HEK293T (cell line): ENCODE measurements around the gene CFAP43.

Experiments used
- CTCF ChIA-PET: fragments of 350-600 bp; formaldehyde crosslinking; extraction: SDS; loops from one replicate; lab custom pipeline; 2021; ENCODE audit warnings: antibody characterized with exemption, inconsistent platforms; lab: Yijun Ruan, JAX
- POLR2A ChIA-PET: fragments of 350-600 bp; formaldehyde crosslinking; extraction: SDS; loops from one replicate; lab custom pipeline; 2020; ENCODE audit warnings: antibody characterized with exemption, inconsistent platforms; lab: Yijun Ruan, JAX
- DNase-seq: peaks from one replicate; pipeline ENCODE4 v3.0.0; 2012; ENCODE audit warnings: mixed read lengths; ENCODE audit errors: extremely low spot score
- ARNT ChIP-seq: fragments of 450-650 bp; IDR thresholded peaks from 2 replicates; pipeline ENCODE4 v1.6.1; 2017; ENCODE audit warnings: mild to moderate bottlenecking
- BHLHE40 ChIP-seq: fragments of 450-650 bp; IDR thresholded peaks from 2 replicates; pipeline ENCODE4 v1.6.1; 2016; ENCODE audit warnings: mild to moderate bottlenecking, moderate library complexity, borderline replicate concordance
- CTBP1 ChIP-seq: fragments of 450-650 bp; IDR thresholded peaks from 2 replicates; pipeline ENCODE4 v1.6.1; 2016; ENCODE audit warnings: borderline replicate concordance
- ELF4 ChIP-seq: fragments of 450-650 bp; IDR thresholded peaks from 2 replicates; pipeline ENCODE4 v1.6.1; 2017; ENCODE audit warnings: antibody characterized with exemption
- FOXA1 ChIP-seq: fragments of 450-650 bp; IDR thresholded peaks from 2 replicates; pipeline ENCODE4 v1.6.1; 2016; ENCODE audit warnings: mild to moderate bottlenecking
- FOXK2 ChIP-seq: fragments of 450-650 bp; IDR thresholded peaks from 2 replicates; pipeline ENCODE4 v1.6.1; 2016; ENCODE audit warnings: mild to moderate bottlenecking
- FOXM1 ChIP-seq: fragments of 450-650 bp; IDR thresholded peaks from 2 replicates; pipeline ENCODE4 v1.6.1; 2017; ENCODE audit warnings: mild to moderate bottlenecking, borderline replicate concordance
- HDGF ChIP-seq: fragments of 450-650 bp; IDR thresholded peaks from 2 replicates; pipeline ENCODE4 v1.6.1; 2017; ENCODE audit warnings: antibody characterized with exemption, borderline replicate concordance
- L3MBTL2 ChIP-seq: fragments of 450-650 bp; conservative IDR thresholded peaks from 2 replicates; pipeline ENCODE4 v1.6.1; 2016; ENCODE audit warnings: mild to moderate bottlenecking
- LEF1 ChIP-seq: fragments of 450-650 bp; IDR thresholded peaks from 2 replicates; pipeline ENCODE4 v1.6.1; 2017; ENCODE audit warnings: mild to moderate bottlenecking, borderline replicate concordance
- NFRKB ChIP-seq: fragments of 450-650 bp; IDR thresholded peaks from 2 replicates; pipeline ENCODE4 v1.6.1; 2016; ENCODE audit warnings: mild to moderate bottlenecking, moderate library complexity
- SP1 ChIP-seq: fragments of 450-650 bp; IDR thresholded peaks from 2 replicates; pipeline ENCODE4 v1.6.1; 2017
- SUZ12 ChIP-seq: fragments of 450-650 bp; IDR thresholded peaks from 2 replicates; pipeline ENCODE4 v1.6.1; 2016; ENCODE audit warnings: mild to moderate bottlenecking
- TARDBP ChIP-seq: fragments of 450-650 bp; IDR thresholded peaks from 2 replicates; pipeline ENCODE4 v1.6.1; 2016
- TF ChIP-seq, protein P1 (sequence below): fragments of 450-650 bp; IDR thresholded peaks from 2 replicates; pipeline ENCODE4 v1.6.1; 2016

CFAP43 gene

DNA sequence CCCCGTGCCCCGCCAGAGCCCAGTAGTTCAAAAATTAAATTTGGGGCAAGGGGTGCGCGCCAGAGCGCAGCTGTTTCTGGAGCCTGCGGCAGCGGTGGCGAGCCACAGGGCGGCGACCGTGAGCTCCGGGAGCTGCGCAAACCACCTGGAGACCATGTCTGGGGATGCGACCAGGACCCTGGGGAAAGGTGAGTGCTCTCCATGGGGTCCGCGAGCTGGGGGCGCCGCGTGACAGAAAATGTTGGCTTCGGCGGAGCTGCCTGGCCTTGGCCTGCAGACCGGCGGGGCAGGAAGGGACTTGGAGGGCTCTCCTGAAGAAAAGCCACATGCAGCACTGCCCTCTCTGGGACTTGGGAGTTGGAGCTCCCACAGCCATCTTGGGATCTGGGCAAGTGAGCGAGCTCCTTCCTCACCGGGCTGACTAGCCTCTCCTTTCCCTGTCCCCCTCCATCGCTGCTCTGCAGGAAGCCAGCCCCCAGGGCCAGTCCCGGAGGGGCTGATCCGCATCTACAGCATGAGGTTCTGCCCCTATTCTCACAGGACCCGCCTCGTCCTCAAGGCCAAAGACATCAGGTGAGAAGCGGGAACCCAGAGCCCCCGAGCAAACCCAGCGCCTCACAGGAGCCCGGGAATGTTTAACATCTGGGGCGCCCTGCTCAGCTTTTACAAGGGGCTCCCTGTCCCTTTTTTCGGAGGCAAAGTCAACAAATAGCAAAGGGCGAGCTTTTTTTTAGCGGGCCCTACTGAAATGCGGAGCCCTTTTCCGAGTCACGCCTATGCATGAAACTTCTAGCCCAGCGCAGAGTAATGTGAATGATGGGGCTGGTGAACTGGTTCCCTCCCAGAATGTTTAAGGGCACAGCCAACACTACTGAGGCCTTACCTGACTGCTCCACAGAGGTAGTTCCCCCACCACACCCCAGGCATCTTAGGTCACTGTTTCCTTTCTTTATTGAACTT lies 42.9 kb upstream of the CFAP43 start:
- CTCF ChIA-PET, result interaction anchor here (0.7 to 3.4 kb wide), 20 partner anchors 8 to 354 kb away, joined by 3 to 25 read pairs (median 6); partner anchors contain the start of genes CFAP58, GSTO1 and ITPRIP
- TF ChIP-seq L3MBTL2 (peak; percentile 29; the same call in 1 of the 2 replicates), FOXA1 (no peak), CTBP1 (peak; percentile 65; the same call in 1 of the 2 replicates), BHLHE40 (peak; percentile 49; the same call in 1 of the 2 replicates), FOXM1 (no peak)
- POLR2A ChIA-PET, result interaction anchor here (0.8 to 2.5 kb wide), 6 partner anchors 20 to 78 kb away, joined by 3 to 13 read pairs (median 4); partner anchors contain the start of genes CFAP58, GSTO1 and ITPRIP
- DNase-seq, result peak; percentile 83

DNA sequence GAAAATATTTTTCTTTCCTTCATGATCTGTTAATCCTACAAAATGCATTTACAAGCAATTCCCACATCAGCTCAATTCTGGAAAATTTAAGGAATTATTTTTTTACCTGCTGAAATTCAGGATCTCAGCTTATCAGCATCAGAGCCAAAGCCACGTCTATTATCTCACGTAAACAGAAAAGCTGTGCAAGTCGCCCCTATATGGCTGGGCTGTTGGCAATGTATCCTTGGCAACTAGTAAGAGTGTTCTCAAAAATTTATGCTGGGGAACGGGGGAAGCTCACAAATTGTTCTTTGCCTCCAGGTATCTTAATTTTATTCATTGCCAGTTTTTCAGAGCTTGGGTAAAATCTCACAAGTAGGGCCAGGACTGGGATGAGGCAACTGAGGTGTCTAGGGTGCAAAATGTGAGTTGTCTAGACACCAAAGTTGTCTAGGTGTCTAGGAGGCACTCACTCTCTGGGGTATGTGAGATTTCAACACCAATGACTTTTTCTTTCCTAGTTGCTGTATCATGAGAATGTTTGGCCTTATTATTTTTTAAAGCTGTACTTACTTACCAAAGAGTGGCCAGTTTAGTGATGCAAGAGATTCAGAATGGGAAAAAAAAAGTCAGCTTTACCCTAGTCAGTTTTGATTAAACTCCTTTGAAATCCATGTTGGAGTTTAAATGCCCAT lies 41.9 kb upstream of the CFAP43 start:
- no peak for DNase-seq
- TF ChIP-seq FOXA1 (no peak), SUZ12 (no peak), BHLHE40 (no peak), SP1 (no peak)
- TF ChIP-seq, protein P1, sequence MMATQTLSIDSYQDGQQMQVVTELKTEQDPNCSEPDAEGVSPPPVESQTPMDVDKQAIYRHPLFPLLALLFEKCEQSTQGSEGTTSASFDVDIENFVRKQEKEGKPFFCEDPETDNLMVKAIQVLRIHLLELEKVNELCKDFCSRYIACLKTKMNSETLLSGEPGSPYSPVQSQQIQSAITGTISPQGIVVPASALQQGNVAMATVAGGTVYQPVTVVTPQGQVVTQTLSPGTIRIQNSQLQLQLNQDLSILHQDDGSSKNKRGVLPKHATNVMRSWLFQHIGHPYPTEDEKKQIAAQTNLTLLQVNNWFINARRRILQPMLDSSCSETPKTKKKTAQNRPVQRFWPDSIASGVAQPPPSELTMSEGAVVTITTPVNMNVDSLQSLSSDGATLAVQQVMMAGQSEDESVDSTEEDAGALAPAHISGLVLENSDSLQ, result no peak
- ChIA-PET CTCF (interaction anchor here (0.7 to 3.4 kb wide), 20 partner anchors 9 to 353 kb away, joined by 3 to 25 read pairs (median 6); partner anchors contain the start of genes CFAP58, GSTO1 and ITPRIP), POLR2A (interaction anchor here (0.8 to 2.5 kb wide), 6 partner anchors 19 to 79 kb away, joined by 3 to 13 read pairs (median 4); partner anchors contain the start of genes CFAP58, GSTO1 and ITPRIP)

GRCh38 chr10:104273286-104273685 lies 41.1 kb upstream of the CFAP43 start:
- POLR2A ChIA-PET, result interaction anchor here (1.2 to 2.5 kb wide), 2 partner anchors 18 to 65 kb away, joined by 4 to 13 read pairs; partner anchors contain the start of genes GSTO1 and ITPRIP
- CTCF ChIA-PET, result interaction anchor here (1.1 to 3.4 kb wide), 3 partner anchors 19 to 226 kb away, joined by 3 to 25 read pairs (median 11); no protein-coding TSS in a partner anchor
- no peak for TF ChIP-seq TARDBP
- TF ChIP-seq FOXK2, result no peak
- no peak for DNase-seq

DNA sequence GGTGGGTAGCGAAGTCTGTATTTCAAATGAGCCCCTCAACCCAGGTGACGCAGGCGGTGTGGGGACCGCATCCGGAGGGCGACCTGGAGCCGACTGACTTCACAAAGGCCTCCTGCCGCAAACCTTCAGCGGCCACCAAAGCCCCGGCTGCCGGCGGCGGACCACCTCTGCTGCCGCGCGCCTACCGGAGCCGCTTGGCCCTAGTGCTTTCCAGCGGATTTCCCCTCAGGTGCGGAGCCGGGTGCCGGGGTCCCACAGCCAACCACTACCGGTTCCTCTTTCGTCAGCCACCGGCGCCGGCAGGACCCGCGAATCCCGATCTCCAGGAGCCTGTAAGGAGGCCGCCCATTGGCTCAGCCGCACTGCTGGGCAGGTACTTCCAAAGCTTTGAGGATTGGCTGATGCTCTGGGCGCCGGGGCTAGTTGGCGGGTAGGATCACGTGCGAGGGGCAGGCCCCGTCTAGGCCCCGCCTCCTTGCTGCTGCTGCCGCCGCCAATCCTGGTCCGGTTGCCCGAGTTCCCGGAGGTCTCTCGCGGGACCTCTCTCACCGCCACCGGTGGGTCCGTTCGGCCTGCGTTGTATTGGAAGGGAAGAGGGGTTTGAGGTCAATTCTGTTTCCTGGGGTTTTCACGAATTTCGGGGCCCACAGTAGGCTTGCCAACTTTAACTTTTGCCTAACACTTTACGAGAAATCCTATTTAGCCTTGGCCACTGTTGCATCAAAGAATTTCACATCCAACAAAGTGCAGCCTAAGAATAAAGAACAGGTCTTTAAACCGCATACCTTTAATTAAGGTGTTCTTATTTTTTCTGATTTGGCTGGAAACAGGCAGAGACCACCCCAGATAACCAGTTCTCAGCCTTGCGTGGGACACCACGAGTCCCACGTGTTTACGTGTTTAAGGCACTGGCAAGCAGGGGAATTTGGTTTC lies 36.8 kb upstream of the CFAP43 start, which contains the start of gene GSTO2:
Gene GSTO2, plus strand, starts transcription at position 472 of the 933 bp plus-strand sequence. CDS start 5,732 bp downstream, outside the sequence.
- peak; percentile 94 for TF ChIP-seq L3MBTL2
- peak; percentile 88; the same call in 1 of the 2 replicates for TF ChIP-seq HDGF
- TF ChIP-seq ELF4, result peak; percentile 56
- TF ChIP-seq FOXM1, result no peak
- TF ChIP-seq NFRKB, result no peak
- CTCF ChIA-PET, result no interaction called here
- POLR2A ChIA-PET, result interaction anchor here (0.8 to 1.9 kb wide), 10 partner anchors 10 to 84 kb away, joined by 3 to 23 read pairs (median 4); partner anchors contain the start of genes CFAP43, CFAP58, GSTO1 and ITPRIP
- DNase-seq, result peak; percentile 100

DNA sequence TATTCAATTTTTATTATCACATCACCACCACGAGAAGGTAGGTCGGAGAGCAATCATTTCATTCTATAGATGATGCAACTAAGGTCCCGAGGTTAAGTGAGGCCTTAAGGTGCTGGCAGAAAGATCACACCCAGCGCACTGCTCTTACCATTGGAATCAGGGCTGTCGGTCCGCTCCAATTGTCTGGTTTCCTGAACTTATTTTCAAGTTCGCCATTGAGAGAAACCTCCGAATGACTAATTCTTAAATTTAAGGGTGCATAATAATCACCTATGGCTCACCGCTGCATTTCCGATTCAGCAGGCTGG lies 36.2 kb upstream of the CFAP43 start:
- POLR2A ChIA-PET, result interaction anchor here (1.0 to 1.9 kb wide), 9 partner anchors 10 to 85 kb away, joined by 3 to 23 read pairs (median 5); partner anchors contain the start of genes CFAP43, CFAP58, GSTO1 and ITPRIP
- CTCF ChIA-PET, result no interaction called here
- TF ChIP-seq BHLHE40, result no peak
- TF ChIP-seq L3MBTL2, result no peak
- no peak for TF ChIP-seq LEF1
- TF ChIP-seq FOXM1, result no peak
- TF ChIP-seq SP1, result no peak
- TF ChIP-seq FOXK2, result no peak
- TF ChIP-seq, protein P1, result no peak
- no peak for TF ChIP-seq TARDBP
- TF ChIP-seq ARNT, result no peak
- TF ChIP-seq NFRKB, result no peak
- no peak for TF ChIP-seq CTBP1
- peak; percentile 18 for DNase-seq
